ENCODE measurements around the gene TMEM183A.
A peak's percentile ranks its signal among the peaks of the same experiment; 100 is the strongest.

DNA sequence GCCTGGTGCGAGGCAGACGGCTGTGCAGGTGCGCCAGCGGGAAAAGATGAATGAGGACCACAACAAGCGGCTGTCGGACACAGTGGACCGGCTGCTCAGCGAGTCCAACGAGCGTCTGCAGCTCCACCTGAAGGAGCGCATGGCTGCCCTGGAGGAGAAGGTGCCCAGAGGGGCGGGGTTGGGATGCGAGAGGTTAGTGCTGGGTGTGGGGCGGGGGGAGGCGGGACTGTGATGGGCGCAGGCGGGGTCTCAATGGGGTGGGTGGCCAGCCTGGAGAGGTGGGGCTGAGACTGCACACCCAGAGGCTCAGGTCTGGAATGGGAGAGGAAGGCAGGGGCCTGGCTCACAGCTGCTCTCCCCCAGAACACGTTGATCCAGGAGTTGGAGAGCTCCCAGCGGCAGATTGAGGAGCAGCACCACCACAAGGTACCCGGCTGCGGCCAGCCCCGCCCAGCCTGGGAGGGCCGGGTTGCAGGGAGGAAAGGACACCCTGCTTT is 41.4 kb downstream of the TMEM183A start:
- TF ChIP-seq, protein P1, sequence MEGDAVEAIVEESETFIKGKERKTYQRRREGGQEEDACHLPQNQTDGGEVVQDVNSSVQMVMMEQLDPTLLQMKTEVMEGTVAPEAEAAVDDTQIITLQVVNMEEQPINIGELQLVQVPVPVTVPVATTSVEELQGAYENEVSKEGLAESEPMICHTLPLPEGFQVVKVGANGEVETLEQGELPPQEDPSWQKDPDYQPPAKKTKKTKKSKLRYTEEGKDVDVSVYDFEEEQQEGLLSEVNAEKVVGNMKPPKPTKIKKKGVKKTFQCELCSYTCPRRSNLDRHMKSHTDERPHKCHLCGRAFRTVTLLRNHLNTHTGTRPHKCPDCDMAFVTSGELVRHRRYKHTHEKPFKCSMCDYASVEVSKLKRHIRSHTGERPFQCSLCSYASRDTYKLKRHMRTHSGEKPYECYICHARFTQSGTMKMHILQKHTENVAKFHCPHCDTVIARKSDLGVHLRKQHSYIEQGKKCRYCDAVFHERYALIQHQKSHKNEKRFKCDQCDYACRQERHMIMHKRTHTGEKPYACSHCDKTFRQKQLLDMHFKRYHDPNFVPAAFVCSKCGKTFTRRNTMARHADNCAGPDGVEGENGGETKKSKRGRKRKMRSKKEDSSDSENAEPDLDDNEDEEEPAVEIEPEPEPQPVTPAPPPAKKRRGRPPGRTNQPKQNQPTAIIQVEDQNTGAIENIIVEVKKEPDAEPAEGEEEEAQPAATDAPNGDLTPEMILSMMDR (conservative IDR thresholded peaks at IDR 0.05; ENCODE audit: low read depth in 2 of 2), result peak in 1 of 2 experiments; percentile 25; a peak in 1 of 4 replicates
- TF ChIP-seq, protein P2, sequence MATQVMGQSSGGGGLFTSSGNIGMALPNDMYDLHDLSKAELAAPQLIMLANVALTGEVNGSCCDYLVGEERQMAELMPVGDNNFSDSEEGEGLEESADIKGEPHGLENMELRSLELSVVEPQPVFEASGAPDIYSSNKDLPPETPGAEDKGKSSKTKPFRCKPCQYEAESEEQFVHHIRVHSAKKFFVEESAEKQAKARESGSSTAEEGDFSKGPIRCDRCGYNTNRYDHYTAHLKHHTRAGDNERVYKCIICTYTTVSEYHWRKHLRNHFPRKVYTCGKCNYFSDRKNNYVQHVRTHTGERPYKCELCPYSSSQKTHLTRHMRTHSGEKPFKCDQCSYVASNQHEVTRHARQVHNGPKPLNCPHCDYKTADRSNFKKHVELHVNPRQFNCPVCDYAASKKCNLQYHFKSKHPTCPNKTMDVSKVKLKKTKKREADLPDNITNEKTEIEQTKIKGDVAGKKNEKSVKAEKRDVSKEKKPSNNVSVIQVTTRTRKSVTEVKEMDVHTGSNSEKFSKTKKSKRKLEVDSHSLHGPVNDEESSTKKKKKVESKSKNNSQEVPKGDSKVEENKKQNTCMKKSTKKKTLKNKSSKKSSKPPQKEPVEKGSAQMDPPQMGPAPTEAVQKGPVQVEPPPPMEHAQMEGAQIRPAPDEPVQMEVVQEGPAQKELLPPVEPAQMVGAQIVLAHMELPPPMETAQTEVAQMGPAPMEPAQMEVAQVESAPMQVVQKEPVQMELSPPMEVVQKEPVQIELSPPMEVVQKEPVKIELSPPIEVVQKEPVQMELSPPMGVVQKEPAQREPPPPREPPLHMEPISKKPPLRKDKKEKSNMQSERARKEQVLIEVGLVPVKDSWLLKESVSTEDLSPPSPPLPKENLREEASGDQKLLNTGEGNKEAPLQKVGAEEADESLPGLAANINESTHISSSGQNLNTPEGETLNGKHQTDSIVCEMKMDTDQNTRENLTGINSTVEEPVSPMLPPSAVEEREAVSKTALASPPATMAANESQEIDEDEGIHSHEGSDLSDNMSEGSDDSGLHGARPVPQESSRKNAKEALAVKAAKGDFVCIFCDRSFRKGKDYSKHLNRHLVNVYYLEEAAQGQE (IDR thresholded peaks at IDR 0.05; ENCODE audit: unreplicated experiment), result peak; percentile 43
- no peak for TF ChIP-seq POLR2AphosphoS5 (IDR thresholded peaks at IDR 0.05; ENCODE audit: low read depth)
